Spleen (tissue), 7 donors: Measurements from ENCODE around the gene PLEKHJ1.
A peak's percentile ranks its signal among the peaks of the same experiment; 100 is the strongest.

ENCODE experiments used
- CTCF ChIP-seq, 11 experiments: fragments of 200-600 bp in 7 of 11; fragments of 450-650 bp in 4 of 11; sonication (generic) in 4 of 11; IDR thresholded peaks in 8 of 11; conservative IDR thresholded peaks in 3 of 11; 1 replicate in 7 of 11; 2 replicates in 4 of 11; pipeline versions ENCODE4 v1.4.0 to v1.8.0; 2016 to 2021; ENCODE audit warnings: antibody characterized with exemption in 11 of 11, inconsistent platforms in 4 of 11, mild to moderate bottlenecking in 1 of 11
- POLR2A ChIP-seq, 3 donors: fragments of 450-650 bp; IDR thresholded peaks; one replicate each; pipeline ENCODE4 v1.5.1; 2017; ENCODE audit warnings: antibody characterized with exemption in 3 of 3, mild to moderate bottlenecking in 1 of 3
- POLR2AphosphoS5 ChIP-seq, 3 donors: sonication (generic); formaldehyde crosslinking; IDR thresholded peaks; one replicate each; pipeline ENCODE4 v1.5.1; 2017; ENCODE audit warnings: antibody characterized with exemption in 3 of 3
- donor health status: DM: no; HTN: no; CAD: no; lungs with moderate emphysema.
- donor health status: DM: no; HTN: no; CAD: no.
- donor health status: DM: no; HTN: no; CAD: no.

- TF ChIP-seq POLR2A (IDR thresholded peaks at IDR 0.05) (no peak), CTCF (IDR thresholded peaks at IDR 0.05 in 8 of 11, conservative IDR thresholded peaks at IDR 0.05 in 3 of 11) (no peak), POLR2AphosphoS5 (IDR thresholded peaks at IDR 0.05) (peak; percentile 51 to 83 (median 64))
These were observed 35.3 kb upstream of the PLEKHJ1 start for GRCh38 chr19:2271234-2272103.
